Stimulated activated CD8-positive, alpha-beta memory T cell treated with anti-CD3 and anti-CD28 coated beads, Interleukin-15, amount 100 ng/mL, for 4 hours (primary cell): ENCODE data around the gene GALNT3.

Experiments used
- DNase-seq, 2 donors: peaks; one replicate each; pipeline ENCODE4 v3.0.0-alpha.2; 2020; ENCODE audit warnings: low read depth in 2 of 2

GALNT3 gene

GRCh38 chr2:165793779-165794535 is at the start of gene GALNT3:
GALNT3 (minus strand) TSS chr2:165794247; CDS start chr2:165770700, 23,547 bp downstream.
- DNase-seq, result no peak

GRCh38 chr2:165843351-165843750 is 49.3 kb upstream of the GALNT3 start:
- no peak for DNase-seq

- no peak for DNase-seq
Observed at GRCh38 chr2:165840333-165840958, 46.4 kb upstream of the GALNT3 start.

- DNase-seq, result no peak
Observed at GRCh38 chr2:165839610-165840009, 45.6 kb upstream of the GALNT3 start.

- DNase-seq, result no peak
Observed at GRCh38 chr2:165837122-165837521, 43.1 kb upstream of the GALNT3 start.

- DNase-seq, result no peak
Observed at GRCh38 chr2:165835363-165835762, 41.3 kb upstream of the GALNT3 start.

GRCh38 chr2:165833156-165833555 is 39.1 kb upstream of the GALNT3 start:
- no peak for DNase-seq

GRCh38 chr2:165827921-165828276 is 33.9 kb upstream of the GALNT3 start:
- DNase-seq, result no peak

GRCh38 chr2:165827016-165827920 is 33.2 kb upstream of the GALNT3 start:
- no peak for DNase-seq

- DNase-seq, result no peak
Observed at GRCh38 chr2:165825041-165825440, 31.0 kb upstream of the GALNT3 start.

- DNase-seq, result no peak
Observed at GRCh38 chr2:165820296-165820695, 26.2 kb upstream of the GALNT3 start.

GRCh38 chr2:165818920-165819319 is 24.9 kb upstream of the GALNT3 start:
- DNase-seq, result no peak

GRCh38 chr2:165815299-165816141 is 21.5 kb upstream of the GALNT3 start:
- DNase-seq, result no peak

- DNase-seq, result no peak
Observed at GRCh38 chr2:165814473-165814872, 20.4 kb upstream of the GALNT3 start.

GRCh38 chr2:165811592-165812370 is 17.7 kb upstream of the GALNT3 start:
- no peak for DNase-seq

- DNase-seq, result no peak
Observed at GRCh38 chr2:165810418-165810817, 16.4 kb upstream of the GALNT3 start.

- no peak for DNase-seq
Observed at GRCh38 chr2:165804719-165805118, 10.7 kb upstream of the GALNT3 start.

- DNase-seq, result no peak
Observed at GRCh38 chr2:165803123-165803760, 9.2 kb upstream of the GALNT3 start.

GRCh38 chr2:165801176-165801575 is 7.1 kb upstream of the GALNT3 start:
- no peak for DNase-seq

- DNase-seq, result no peak
Observed at GRCh38 chr2:165796819-165797530, 2.9 kb upstream of the GALNT3 start.
